Measurements from ENCODE around the gene ETNK2. TPM values are rescaled to one million over a fixed set of nuclear protein-coding genes. Genes with fewer than 3 reads are reported as not detected.

The ETNK2 gene
- total RNA-seq, 1 donor from 2014 or later: 8.2 TPM

- no peak overlapping the region for H2AFZ ChIP-seq (ENCODE audit: low read depth, low read length)
- Mint-ChIP-seq H3K36me3 (ENCODE audit: low read depth, unreplicated experiment) (no peaks in the 10 kb centered on the region), H3K9me3 (ENCODE audit: unreplicated experiment) (no peaks in the 10 kb centered on the region), H3K27me3 (ENCODE audit: low read depth, unreplicated experiment) (peaks cover 46% of the 10 kb centered on the region), H3K27ac (ENCODE audit: unreplicated experiment) (no peak overlapping the region), H3K4me1 (ENCODE audit: low read depth, unreplicated experiment) (no peaks in the 10 kb centered on the region), H3K4me3 (ENCODE audit: unreplicated experiment) (no peak overlapping the region)
- H3K27me3 ChIP-seq (ENCODE audit: insufficient read depth, low read length): peaks cover 5% of the 10 kb centered on the region
- H3K27ac ChIP-seq (ENCODE audit: low read depth, low read length): no peak overlapping the region
- H3K4me2 ChIP-seq (ENCODE audit: low read length): no peak overlapping the region
- no peak overlapping the region for H3K9ac ChIP-seq (ENCODE audit: low read length)
- FAIRE-seq: no peak
- no peaks in the 10 kb centered on the region for H3K79me2 ChIP-seq (ENCODE audit: insufficient read depth, low read length)
- H3K4me1 ChIP-seq (ENCODE audit: insufficient read depth, low read length): peaks cover 7% of the 10 kb centered on the region
- no peak overlapping the region for H3K4me3 ChIP-seq (ENCODE audit: insufficient read depth, low read depth, low read length)
- no peaks in the 10 kb centered on the region for H4K20me1 ChIP-seq (ENCODE audit: insufficient read depth, low read length)
- no peak for DNase-seq (ENCODE audit: low read depth)
- TF ChIP-seq EZH2 (IDR thresholded peaks at IDR 0.05; ENCODE audit: insufficient read depth, low read length) (no peak), CTCF (IDR thresholded peaks at IDR 0.05; ENCODE audit: insufficient read depth, low read depth, low read length) (no peak)
- no peaks in the 10 kb centered on the region for H3K36me3 ChIP-seq (ENCODE audit: insufficient read depth, low read length)
- no peaks in the 10 kb centered on the region for H3K9me3 ChIP-seq (ENCODE audit: insufficient read depth, low read depth, low read length)
Observed at GRCh38 chr1:204154568-204155255, 2.9 kb upstream of the ETNK2 start.

GRCh38 chr1:204153667-204154066, 1.8 kb upstream of the ETNK2 start:
- Mint-ChIP-seq H3K4me1 (ENCODE audit: low read depth, unreplicated experiment) (no peaks in the 10 kb centered on the region), H3K36me3 (ENCODE audit: low read depth, unreplicated experiment) (no peaks in the 10 kb centered on the region), H3K4me3 (ENCODE audit: unreplicated experiment) (no peak overlapping the region), H3K27me3 (ENCODE audit: low read depth, unreplicated experiment) (peaks cover 40% of the 10 kb centered on the region), H3K9me3 (ENCODE audit: unreplicated experiment) (no peaks in the 10 kb centered on the region), H3K27ac (ENCODE audit: unreplicated experiment) (no peak overlapping the region)
- H3K4me2 ChIP-seq (ENCODE audit: low read length): no peak overlapping the region
- FAIRE-seq (no peak), DNase-seq (ENCODE audit: low read depth) (no peak)
- H2AFZ ChIP-seq (ENCODE audit: low read depth, low read length): no peak overlapping the region
- no peak for TF ChIP-seq EZH2 (IDR thresholded peaks at IDR 0.05; ENCODE audit: insufficient read depth, low read length)
- TF ChIP-seq CTCF (IDR thresholded peaks at IDR 0.05; ENCODE audit: insufficient read depth, low read depth, low read length): no peak
- H3K79me2 ChIP-seq (ENCODE audit: insufficient read depth, low read length): no peaks in the 10 kb centered on the region
- H4K20me1 ChIP-seq (ENCODE audit: insufficient read depth, low read length): no peaks in the 10 kb centered on the region
- H3K9ac ChIP-seq (ENCODE audit: low read length): no peak overlapping the region
- H3K9me3 ChIP-seq (ENCODE audit: insufficient read depth, low read depth, low read length): no peaks in the 10 kb centered on the region
- H3K4me3 ChIP-seq (ENCODE audit: insufficient read depth, low read depth, low read length): no peak overlapping the region
- peaks cover 7% of the 10 kb centered on the region for H3K4me1 ChIP-seq (ENCODE audit: insufficient read depth, low read length)
- peaks cover 5% of the 10 kb centered on the region for H3K27me3 ChIP-seq (ENCODE audit: insufficient read depth, low read length)
- no peaks in the 10 kb centered on the region for H3K36me3 ChIP-seq (ENCODE audit: insufficient read depth, low read length)
- H3K27ac ChIP-seq (ENCODE audit: low read depth, low read length): no peak overlapping the region
